Measurements from ENCODE around the gene SALL1. TPM values are rescaled to one million over a fixed set of nuclear protein-coding genes. Genes with fewer than 3 reads are reported as not detected.

Gene SALL1
- polyA plus RNA-seq, 1 donor from 2014 or later = not detected

GRCh38 chr16:51093726-51094280, 57.3 kb downstream of the SALL1 start:
- Mint-ChIP-seq H3K4me1 (no peaks in the 10 kb centered on the region), H3K27me3 (no peaks in the 10 kb centered on the region), H3K36me3 (no peaks in the 10 kb centered on the region), H3K9me3 (peaks cover 2 to 20% (median 3%) of the 10 kb centered on the region in 3 donors), H3K27ac (no peak overlapping the region), H3K4me3 (no peak overlapping the region)
